SK-N-SH treated with all-trans-retinoic acid at 6 μM for 48 hours (cell line): Measurements from ENCODE around the gene ARID4B.

Experiments
- ATAC-seq: fragments of 200-7000 bp; cut with Tn5 transposase; 3 replicates; pipeline ENCODE4 v1.9.1; 2020; ENCODE audit warnings: mild to moderate bottlenecking, moderate library complexity
- ARNTL ChIP-seq: fragments of 450-650 bp; formaldehyde crosslinking; IDR thresholded peaks from 2 replicates; pipeline ENCODE4 v1.5.0; 2020; ENCODE audit warnings: low read depth, mild to moderate bottlenecking, moderate library complexity, borderline replicate concordance
- BACH2 ChIP-seq: fragments of 250-450 bp; sonication (Bioruptor Pico); IDR thresholded peaks from 2 replicates; pipeline ENCODE4 v1.9.0; 2021; ENCODE audit warnings: mild to moderate bottlenecking, borderline replicate concordance
- CREB5 ChIP-seq: fragments of 250-450 bp; sonication (Bioruptor Pico); IDR thresholded peaks from 2 replicates; pipeline ENCODE4 v1.5.1; 2020; ENCODE audit warnings: low read depth, mild to moderate bottlenecking, moderate library complexity
- CSDC2 ChIP-seq: fragments of 250-450 bp; sonication (Bioruptor Pico); IDR thresholded peaks from 2 replicates; pipeline ENCODE4 v1.5.0; 2020; ENCODE audit warnings: mild to moderate bottlenecking, moderate library complexity
- ESRRG ChIP-seq: fragments of 250-450 bp; sonication (Bioruptor Pico); IDR thresholded peaks from 2 replicates; pipeline ENCODE4 v1.6.1; 2021; ENCODE audit warnings: mild to moderate bottlenecking
- GLIS3 ChIP-seq: fragments of 250-450 bp; sonication (Bioruptor Pico); IDR thresholded peaks from 2 replicates; pipeline ENCODE4 v1.5.0; 2020; ENCODE audit warnings: mild to moderate bottlenecking, moderate library complexity
- ISL1 ChIP-seq: fragments of 250-450 bp; sonication (Bioruptor Pico); IDR thresholded peaks from 2 replicates; pipeline ENCODE4 v2.1.2; 2022; ENCODE audit warnings: mild to moderate bottlenecking, moderate library complexity
- OSR1 ChIP-seq: fragments of 250-450 bp; sonication (Bioruptor Pico); IDR thresholded peaks from 2 replicates; pipeline ENCODE4 v1.8.0; 2022; ENCODE audit warnings: moderate library complexity, mild to moderate bottlenecking, inconsistent platforms
- PATZ1 ChIP-seq: fragments of 250-450 bp; sonication (Bioruptor Pico); IDR thresholded peaks from 2 replicates; pipeline ENCODE4 v1.8.0; 2020; ENCODE audit warnings: mild to moderate bottlenecking, moderate library complexity, borderline replicate concordance
- POU6F1 ChIP-seq: fragments of 250-450 bp; sonication (Bioruptor Pico); IDR thresholded peaks from 2 replicates; pipeline ENCODE4 v1.8.0; 2021; ENCODE audit warnings: low read depth, mild to moderate bottlenecking, moderate library complexity, borderline replicate concordance
- PPARA ChIP-seq: fragments of 250-450 bp; sonication (Bioruptor Pico); IDR thresholded peaks from 2 replicates; pipeline ENCODE4 v1.5.0; 2020; ENCODE audit warnings: mild to moderate bottlenecking, borderline replicate concordance
- RARB ChIP-seq: fragments of 250-450 bp; sonication (Bioruptor Pico); IDR thresholded peaks from 2 replicates; pipeline ENCODE4 v1.8.0; 2021; ENCODE audit warnings: mild to moderate bottlenecking, moderate library complexity
- TCF4 ChIP-seq: fragments of 250-450 bp; sonication (Bioruptor Pico); IDR thresholded peaks from 2 replicates; pipeline ENCODE4 v1.8.0; 2021; ENCODE audit warnings: mild to moderate bottlenecking, moderate library complexity, borderline replicate concordance
- TOX ChIP-seq: fragments of 250-450 bp; sonication (Bioruptor Pico); IDR thresholded peaks from 2 replicates; pipeline ENCODE4 v1.8.0; 2021; ENCODE audit warnings: mild to moderate bottlenecking, moderate library complexity, borderline replicate concordance
- TSHZ2 ChIP-seq: fragments of 250-450 bp; sonication (Bioruptor Pico); IDR thresholded peaks from 2 replicates; pipeline ENCODE4 v1.5.0; 2020; ENCODE audit warnings: mild to moderate bottlenecking, moderate library complexity
- ZC3H10 ChIP-seq: fragments of 250-450 bp; sonication (Bioruptor Pico); IDR thresholded peaks from 2 replicates; pipeline ENCODE4 v1.5.1; 2021; ENCODE audit warnings: mild to moderate bottlenecking, moderate library complexity
- ZFP3 ChIP-seq: fragments of 250-450 bp; sonication (Bioruptor Pico); IDR thresholded peaks from 2 replicates; pipeline ENCODE4 v1.5.0; 2020; ENCODE audit warnings: mild to moderate bottlenecking, moderate library complexity
- ZFP30 ChIP-seq: fragments of 450-650 bp; formaldehyde crosslinking; IDR thresholded peaks from 2 replicates; pipeline ENCODE4 v1.5.0; 2022; ENCODE audit warnings: mild to moderate bottlenecking, moderate library complexity
- ZNF565 ChIP-seq: fragments of 450-650 bp; formaldehyde crosslinking; conservative IDR thresholded peaks from 2 replicates; pipeline ENCODE4 v1.5.0; 2020; ENCODE audit warnings: low read depth, mild to moderate bottlenecking, moderate library complexity
- ZNF70 ChIP-seq: fragments of 450-650 bp; formaldehyde crosslinking; IDR thresholded peaks from 2 replicates; pipeline ENCODE4 v1.5.0; 2020; ENCODE audit warnings: mild to moderate bottlenecking, moderate library complexity
- ZNF8 ChIP-seq: fragments of 450-650 bp; formaldehyde crosslinking; IDR thresholded peaks from 2 replicates; pipeline ENCODE4 v1.5.0; 2020; ENCODE audit warnings: mild to moderate bottlenecking, moderate library complexity

ARID4B gene

GRCh38 chr1:235342039-235342438 lies 14.1 kb upstream of the ARID4B start:
- ATAC-seq, result no peak
- TF ChIP-seq GLIS3 (CRISPR knock-in tag), result no peak
- TF ChIP-seq ZC3H10, result no peak
- TF ChIP-seq TSHZ2, result no peak
- TF ChIP-seq ZNF70 (CRISPR knock-in tag), result no peak
- TF ChIP-seq ESRRG, result no peak
- TF ChIP-seq ISL1, result no peak
- no peak for TF ChIP-seq TCF4
- no peak for TF ChIP-seq TOX
- TF ChIP-seq ZFP30 (CRISPR knock-in tag), result no peak
- TF ChIP-seq CSDC2 (CRISPR knock-in tag), result no peak
- TF ChIP-seq RARB, result no peak
- no peak for TF ChIP-seq ZNF8 (CRISPR knock-in tag)
- TF ChIP-seq PPARA (CRISPR knock-in tag), result no peak
- TF ChIP-seq ZNF565, result no peak
- no peak for TF ChIP-seq PATZ1
- no peak for TF ChIP-seq BACH2
- no peak for TF ChIP-seq OSR1 (CRISPR knock-in tag)

GRCh38 chr1:235341334-235341733 lies 13.4 kb upstream of the ARID4B start:
- TF ChIP-seq TSHZ2, result no peak
- TF ChIP-seq POU6F1 (CRISPR knock-in tag), result no peak
- TF ChIP-seq, all 23 proteins: peak for 0
- ATAC-seq, result no peak

GRCh38 chr1:235339746-235340145 lies 11.8 kb upstream of the ARID4B start:
- no peak for ATAC-seq
- TF ChIP-seq TCF4 (no peak), ZFP30 (CRISPR knock-in tag) (no peak), TSHZ2 (no peak), ESRRG (no peak), BACH2 (no peak)

GRCh38 chr1:235336903-235337302 lies 8.9 kb upstream of the ARID4B start:
- ATAC-seq, result peak; percentile 49; the same call in 2 of the 3 replicates
- TF ChIP-seq CSDC2 (CRISPR knock-in tag), result no peak
- TF ChIP-seq ZNF8 (CRISPR knock-in tag), result no peak
- TF ChIP-seq ARNTL, result no peak
- no peak for TF ChIP-seq ZFP3 (CRISPR knock-in tag)
- no peak for TF ChIP-seq RARB
- no peak for TF ChIP-seq BACH2
- TF ChIP-seq POU6F1 (CRISPR knock-in tag), result no peak
- TF ChIP-seq CREB5 (CRISPR knock-in tag), result no peak
